Measurements from ENCODE around the gene CUL2.
"Not testable (repeated sequence)": the region's sequence is repeated elsewhere in the genome, so short reads cannot be mapped to it uniquely, and the experiment has no call there.

Gene CUL2

DNA sequence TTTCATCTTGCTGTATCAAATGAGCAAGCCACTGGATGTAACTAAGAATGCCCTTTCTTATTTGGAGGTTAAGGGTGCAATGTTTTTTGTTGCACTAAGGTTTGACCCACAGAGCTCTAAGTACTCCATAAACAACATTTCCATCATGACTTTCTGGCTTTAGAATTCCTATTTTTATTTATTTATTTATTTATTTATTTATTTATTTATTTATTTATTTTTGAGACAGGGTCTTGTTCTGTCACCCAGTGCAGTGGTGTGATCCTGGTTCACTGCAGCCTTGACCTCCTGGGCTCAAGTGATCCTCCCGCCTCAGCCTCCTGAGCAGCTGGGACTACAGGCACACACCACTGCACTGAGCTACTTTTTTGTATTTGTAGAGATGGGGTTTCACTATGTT, 9.9 kb downstream of the CUL2 start:
- not testable (repeated sequence) for DNase-seq (ENCODE audit: low read depth in 1 of 2, low spot score in 1 of 2)

DNA sequence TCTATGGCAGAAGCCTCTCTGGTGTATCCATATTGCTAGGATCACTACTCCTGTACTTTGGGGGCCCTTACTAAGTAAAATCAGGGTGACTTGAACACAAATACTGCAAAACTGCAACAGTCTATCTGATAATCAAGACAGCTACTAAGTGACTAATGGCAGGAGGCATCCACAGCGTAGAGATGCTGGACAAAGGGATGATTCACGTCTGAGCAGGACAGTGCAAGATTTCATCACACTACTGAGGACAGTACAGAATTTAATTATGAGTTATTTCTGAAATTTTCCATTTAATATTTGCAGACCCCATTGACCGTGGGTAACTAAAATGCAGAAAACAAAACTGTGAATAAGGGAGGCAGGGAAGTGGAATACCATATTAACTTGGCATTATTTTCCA, 10.4 kb downstream of the CUL2 start:
- DNase-seq (ENCODE audit: low read depth in 1 of 2, low spot score in 1 of 2) = no peak

GRCh38 chr10:35079265-35079664, 10.9 kb downstream of the CUL2 start:
- no peak for DNase-seq (ENCODE audit: low read depth in 1 of 2, low spot score in 1 of 2)

DNA sequence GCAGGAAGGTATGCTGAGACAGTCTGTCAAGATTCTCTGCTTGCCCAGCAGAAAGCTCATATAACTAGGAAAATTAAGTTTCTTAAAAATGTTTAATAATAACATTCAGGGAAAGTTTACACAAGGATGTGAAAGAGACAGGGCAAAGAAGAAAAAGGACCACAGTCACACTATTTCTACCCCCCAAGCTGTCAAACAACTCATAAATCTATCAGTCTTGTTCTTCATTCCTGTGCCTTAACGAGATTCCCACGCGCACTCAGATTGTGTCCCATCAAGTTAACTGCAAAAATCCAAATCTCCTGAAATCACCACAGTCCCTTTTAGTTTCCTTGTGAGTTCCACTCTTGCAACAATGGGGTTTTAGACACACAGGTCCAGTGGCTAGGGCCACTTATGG, 14.9 kb downstream of the CUL2 start:
- DNase-seq (ENCODE audit: low read depth in 1 of 2, low spot score in 1 of 2) = no peak

- no peak for DNase-seq (ENCODE audit: low read depth in 1 of 2, low spot score in 1 of 2)
Observed at GRCh38 chr10:35074266-35074665, 15.9 kb downstream of the CUL2 start.

- DNase-seq (ENCODE audit: low read depth in 1 of 2, low spot score in 1 of 2) = no peak
Observed at GRCh38 chr10:35070521-35070920, 19.6 kb downstream of the CUL2 start.

DNA sequence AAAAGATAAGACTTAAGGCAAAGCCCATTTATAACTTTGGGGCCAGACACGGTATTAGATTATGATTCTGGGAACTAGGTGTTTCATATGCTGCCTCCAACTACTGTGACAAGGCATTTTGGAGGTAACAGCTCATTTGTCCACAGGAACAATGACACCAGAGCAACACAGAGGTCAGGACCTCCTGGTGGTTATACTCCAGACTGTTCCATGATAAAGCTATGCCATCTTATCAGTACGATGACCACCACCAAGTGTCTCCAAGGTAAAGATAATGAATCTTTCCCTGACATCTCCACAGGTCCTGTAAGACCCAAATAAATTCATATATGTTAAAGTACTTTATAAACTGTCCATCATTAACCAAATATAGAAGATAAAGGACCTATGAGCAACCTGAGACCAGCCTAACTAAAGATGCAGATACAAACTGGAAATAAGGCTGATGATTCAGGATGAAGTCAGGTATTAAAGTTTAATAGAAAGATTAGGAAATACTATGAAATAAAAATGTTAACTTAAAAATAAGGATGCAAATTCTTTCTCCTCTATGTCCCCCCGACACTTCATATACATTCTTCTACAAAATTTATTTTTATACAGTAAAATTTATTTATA, 26.2 kb downstream of the CUL2 start:
- no peak for DNase-seq (ENCODE audit: low read depth in 1 of 2, low spot score in 1 of 2)

GRCh38 chr10:35059481-35059880, 30.7 kb downstream of the CUL2 start:
- no peak for DNase-seq (ENCODE audit: low read depth in 1 of 2, low spot score in 1 of 2)

DNA sequence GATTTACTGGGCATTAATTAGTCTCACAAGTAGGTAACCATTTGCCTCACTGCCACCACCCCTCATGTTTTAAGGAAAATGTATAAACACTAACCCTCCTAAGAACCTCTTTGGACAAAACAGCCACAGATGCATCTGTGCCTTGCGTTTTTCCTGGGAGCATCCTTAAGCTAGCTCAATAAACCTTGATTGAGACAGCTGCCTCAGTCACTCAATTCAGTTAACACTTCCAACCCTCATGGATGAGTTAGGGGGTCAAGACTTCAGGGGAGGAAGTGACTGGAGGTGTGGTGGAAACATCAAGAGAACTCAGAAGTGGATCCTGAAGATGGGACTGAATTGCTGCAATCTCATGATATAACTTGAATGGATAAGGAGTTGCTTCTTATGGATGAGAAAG, 31.5 kb downstream of the CUL2 start:
- no peak for DNase-seq (ENCODE audit: low read depth in 1 of 2, low spot score in 1 of 2)

GRCh38 chr10:35058134-35058533, 32.0 kb downstream of the CUL2 start:
- no peak for DNase-seq (ENCODE audit: low read depth in 1 of 2, low spot score in 1 of 2)

DNA sequence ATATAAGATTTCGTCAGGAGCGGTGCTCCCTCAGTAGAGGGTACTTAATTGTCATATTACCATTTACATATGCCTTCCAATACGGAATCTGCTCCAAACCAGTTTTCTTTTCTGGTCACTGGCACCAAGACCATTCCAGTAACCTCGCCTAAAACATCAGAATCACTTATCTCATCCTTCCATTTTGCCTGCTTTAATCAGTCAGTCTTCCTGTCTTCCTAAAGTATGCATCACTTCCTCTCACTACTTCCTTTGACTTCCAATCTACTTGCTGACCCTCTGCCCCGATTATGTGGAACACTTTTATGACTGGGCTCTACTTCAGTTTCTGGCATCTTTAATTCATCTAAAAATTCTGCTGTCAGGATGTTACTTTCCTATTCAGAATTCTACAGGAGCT, 33.5 kb downstream of the CUL2 start:
- no peak for DNase-seq (ENCODE audit: low read depth in 1 of 2, low spot score in 1 of 2)

- DNase-seq (ENCODE audit: low read depth in 1 of 2, low spot score in 1 of 2) = no peak
Observed at GRCh38 chr10:35056133-35056532, 34.0 kb downstream of the CUL2 start.

- no peak for DNase-seq (ENCODE audit: low read depth in 1 of 2, low spot score in 1 of 2)
Observed at GRCh38 chr10:35050568-35050967, 39.6 kb downstream of the CUL2 start.

GRCh38 chr10:35046074-35046473, 44.1 kb downstream of the CUL2 start:
- no peak for DNase-seq (ENCODE audit: low read depth in 1 of 2, low spot score in 1 of 2)

GRCh38 chr10:35045275-35045674, 44.9 kb downstream of the CUL2 start:
- not testable (repeated sequence) for DNase-seq (ENCODE audit: low read depth in 1 of 2, low spot score in 1 of 2)

GRCh38 chr10:35043796-35044344, 46.3 kb downstream of the CUL2 start:
- no peak for DNase-seq (ENCODE audit: low read depth in 1 of 2, low spot score in 1 of 2)

DNA sequence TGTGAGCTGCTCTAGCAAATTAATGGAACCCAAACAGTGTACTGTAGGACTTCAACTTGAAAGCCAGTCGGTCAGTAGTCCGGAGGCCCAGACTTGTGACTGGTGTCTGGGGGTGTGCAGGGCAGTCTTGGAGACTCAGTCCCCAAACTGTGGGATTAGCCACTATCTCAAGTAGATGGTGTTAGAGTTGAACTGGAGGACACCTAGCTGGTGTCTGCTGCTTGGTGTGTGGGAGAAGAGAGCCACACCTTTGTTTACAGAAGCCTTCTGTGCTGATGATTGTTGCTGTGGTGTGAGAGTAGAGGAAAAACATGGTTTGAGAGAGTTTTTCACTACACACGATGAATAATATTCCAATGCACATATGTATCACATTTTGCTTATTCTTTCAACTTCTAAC, 47.4 kb downstream of the CUL2 start:
- DNase-seq (ENCODE audit: low read depth in 1 of 2, low spot score in 1 of 2) = no peak

DNA sequence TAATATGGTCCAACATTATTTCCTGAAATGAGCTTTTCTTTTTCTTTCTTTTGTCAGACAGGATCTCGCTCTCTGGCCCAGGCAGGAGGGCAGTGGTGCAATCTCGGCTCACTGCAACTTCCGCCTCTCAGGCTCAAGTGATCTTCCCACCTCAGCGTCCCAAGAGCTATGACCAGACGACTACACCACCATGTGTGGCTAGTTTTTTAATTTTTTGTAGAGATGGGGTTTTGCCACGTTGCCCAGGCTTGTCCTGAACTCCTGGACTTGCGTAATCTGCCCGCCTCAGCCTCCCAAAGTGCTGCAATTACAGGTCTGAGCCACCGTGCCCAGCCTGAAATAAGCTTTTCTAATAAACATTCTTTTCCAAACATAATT, 48.6 kb downstream of the CUL2 start:
- DNase-seq (ENCODE audit: low read depth in 1 of 2, low spot score in 1 of 2) = no peak

DNA sequence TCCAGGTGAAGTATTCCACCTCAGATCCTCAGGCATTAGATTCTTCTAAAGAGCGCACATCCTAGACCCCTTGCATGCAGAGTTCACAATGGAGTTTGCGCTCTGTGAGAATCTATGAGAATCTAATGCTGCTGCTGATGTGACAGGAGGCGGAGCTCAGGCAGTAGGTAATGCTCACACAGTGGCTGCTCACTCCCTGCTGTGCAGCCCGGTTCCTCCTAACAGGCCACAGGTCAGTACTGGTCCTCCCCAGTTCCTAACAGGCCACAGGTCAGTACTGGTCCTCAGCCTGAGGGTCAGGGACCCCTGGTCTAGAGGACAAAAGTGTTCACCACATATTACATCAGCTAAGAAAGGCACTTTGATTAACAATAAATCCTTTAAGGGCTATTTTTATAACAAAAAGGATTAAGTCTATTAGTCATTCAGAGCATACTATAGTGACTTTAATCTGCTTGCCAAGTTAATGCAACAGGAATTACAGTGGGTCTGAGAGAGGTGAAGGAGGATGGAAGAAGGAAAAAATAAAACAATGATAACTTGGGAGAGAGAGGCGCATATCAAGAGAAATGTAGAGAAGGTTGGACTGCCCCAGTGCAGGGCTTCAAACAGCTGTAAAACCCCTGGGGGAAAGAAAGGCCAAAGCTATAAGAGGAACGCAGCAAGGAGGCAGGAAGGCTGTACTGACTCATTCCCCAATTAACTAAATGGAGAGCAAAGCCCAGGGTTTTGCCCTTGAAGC, 49.2 kb downstream of the CUL2 start:
- no peak for DNase-seq (ENCODE audit: low read depth in 1 of 2, low spot score in 1 of 2)

GRCh38 chr10:35037104-35037503, 53.0 kb downstream of the CUL2 start:
- DNase-seq (ENCODE audit: low read depth in 1 of 2, low spot score in 1 of 2) = no peak

DNA sequence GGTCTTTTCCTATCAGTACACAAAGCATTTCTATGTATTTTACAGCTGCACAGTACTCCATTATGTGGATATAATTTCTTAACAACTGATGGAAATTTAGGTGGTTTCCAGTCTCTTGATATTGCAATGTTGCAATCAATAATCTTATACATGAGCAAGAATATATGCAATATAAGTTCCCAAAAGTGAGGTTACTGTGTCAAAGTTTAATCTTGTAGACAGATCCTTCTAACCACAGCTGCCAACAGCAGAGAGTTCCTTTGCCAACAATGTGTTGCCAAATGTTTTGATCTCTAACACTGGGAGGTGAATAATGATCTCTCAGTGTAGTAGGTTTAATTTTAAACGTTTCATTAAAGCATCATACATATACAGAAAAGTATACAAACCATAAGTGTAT, 54.5 kb downstream of the CUL2 start:
- DNase-seq (ENCODE audit: low read depth in 1 of 2, low spot score in 1 of 2) = no peak

GRCh38 chr10:35027567-35027966, 62.6 kb downstream of the CUL2 start:
- DNase-seq (ENCODE audit: low read depth in 1 of 2, low spot score in 1 of 2) = no peak

DNA sequence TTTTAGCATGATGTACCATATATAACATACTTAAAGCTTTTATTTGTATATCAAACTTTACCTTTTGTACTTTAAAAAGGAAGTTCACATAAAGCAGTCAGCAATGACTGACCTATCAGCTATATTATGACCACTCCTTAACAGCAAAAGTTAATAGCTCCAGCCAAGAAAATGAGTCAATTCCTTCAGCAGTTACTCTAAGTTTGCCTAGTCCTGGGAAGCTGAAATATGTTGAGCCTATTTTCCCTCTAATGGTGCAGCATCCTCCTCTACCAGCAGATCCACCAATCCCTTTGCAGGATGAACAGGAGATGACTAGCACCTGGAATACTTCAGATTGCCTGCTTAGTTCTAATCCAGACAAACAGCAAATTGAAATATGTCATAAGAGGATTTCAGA, 64.2 kb downstream of the CUL2 start:
- no peak for DNase-seq (ENCODE audit: low read depth in 1 of 2, low spot score in 1 of 2)
